Measurements from ENCODE around the gene ZNF79. TPM values are rescaled to one million over a fixed set of nuclear protein-coding genes. Genes with fewer than 3 reads are reported as not detected.

The ZNF79 gene
- total RNA-seq, 1 experiment from 2014 or later = 9.8 TPM

DNA sequence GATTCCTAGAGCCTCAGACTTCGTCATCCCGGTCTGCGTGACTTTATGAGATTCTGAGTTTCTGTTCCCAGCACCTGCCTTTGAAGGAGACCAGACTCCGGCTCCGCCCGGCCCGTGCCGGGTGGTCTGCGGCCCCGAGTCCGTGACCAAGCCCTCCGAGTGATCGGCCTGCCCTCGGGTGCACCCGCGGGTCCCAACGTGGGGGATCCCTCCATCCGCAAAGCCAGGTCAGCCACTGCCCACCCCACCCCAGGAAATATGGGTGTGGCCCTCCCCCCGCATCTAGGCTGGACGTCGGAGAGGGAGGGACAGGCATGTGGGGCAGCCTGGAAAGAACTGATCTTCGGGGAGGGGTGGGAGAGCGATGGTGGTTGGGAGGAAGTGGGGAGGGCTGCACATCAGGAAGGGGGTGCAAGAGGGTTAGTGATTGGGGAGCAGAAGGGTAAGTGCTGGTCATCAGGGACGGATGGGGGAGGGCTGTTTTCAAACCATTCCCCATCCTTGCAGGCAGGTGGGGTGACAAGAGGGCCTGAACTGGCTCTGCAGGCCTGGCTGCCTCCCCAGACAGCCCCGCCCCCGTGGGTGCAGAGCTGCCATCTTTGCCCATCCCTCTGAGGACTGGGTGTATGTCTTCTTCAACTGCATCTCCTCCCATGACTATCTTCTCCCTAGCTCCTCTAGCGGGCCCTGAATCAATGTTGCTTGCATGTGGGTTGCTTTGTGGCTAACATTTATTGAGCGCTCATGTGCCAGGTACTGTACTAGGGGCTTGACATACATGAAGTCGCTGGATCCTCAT, 27.9 kb downstream of the ZNF79 start:
- peak; percentile 78 for DNase-seq (ENCODE audit: low read depth)

DNA sequence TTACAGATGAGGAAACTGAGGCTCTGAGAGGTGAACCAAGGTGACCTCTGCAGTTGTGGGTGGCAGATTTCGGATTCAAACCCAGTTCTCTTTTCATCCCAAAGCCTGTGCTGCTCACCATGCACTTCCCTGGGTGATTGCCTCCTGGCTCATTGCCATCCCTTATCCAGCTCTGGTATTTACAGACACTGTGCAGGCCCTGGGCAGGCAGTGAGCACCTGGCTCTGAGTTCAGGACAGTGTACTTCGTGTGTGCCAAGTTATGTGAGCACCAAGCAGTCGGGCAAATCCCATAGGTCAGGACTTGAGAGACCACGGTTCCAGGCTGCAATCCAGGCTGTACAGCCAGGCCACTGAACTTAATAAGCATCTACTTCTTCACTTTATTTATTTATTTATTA, 28.5 kb downstream of the ZNF79 start:
- DNase-seq (ENCODE audit: low read depth) = peak; percentile 23

DNA sequence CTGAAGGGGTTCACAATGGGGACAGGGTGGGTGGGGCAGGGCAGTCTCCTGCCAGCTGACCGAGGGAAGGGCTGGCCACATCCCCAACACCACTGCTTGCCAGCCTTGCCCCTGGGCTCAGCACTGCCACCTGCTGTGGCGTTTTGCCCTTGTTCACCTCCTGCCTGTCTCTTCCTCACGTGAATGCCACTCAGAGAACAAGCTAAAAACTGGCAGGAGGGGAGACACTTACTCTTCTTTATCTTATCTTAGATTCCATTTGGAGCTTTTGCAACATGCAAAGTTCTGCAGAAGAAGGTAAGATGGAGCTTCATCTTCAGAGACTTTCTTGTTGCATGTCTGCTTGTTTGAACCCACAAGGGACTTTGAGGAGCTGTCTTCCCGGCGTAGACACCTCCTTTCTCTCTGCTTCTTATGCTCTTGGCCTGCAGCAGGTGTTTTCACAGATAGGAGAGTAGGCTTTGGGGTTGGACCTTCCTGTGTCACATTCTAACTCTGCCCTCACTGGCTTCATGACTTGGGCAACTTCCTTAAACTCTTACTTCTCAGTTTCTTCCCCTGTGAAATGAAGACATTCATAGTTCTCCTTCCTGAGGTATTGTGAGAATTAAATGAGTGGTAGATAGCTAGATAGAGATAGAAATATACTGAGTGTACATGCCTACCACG, 31.3 kb downstream of the ZNF79 start:
- no peak for DNase-seq (ENCODE audit: low read depth)

DNA sequence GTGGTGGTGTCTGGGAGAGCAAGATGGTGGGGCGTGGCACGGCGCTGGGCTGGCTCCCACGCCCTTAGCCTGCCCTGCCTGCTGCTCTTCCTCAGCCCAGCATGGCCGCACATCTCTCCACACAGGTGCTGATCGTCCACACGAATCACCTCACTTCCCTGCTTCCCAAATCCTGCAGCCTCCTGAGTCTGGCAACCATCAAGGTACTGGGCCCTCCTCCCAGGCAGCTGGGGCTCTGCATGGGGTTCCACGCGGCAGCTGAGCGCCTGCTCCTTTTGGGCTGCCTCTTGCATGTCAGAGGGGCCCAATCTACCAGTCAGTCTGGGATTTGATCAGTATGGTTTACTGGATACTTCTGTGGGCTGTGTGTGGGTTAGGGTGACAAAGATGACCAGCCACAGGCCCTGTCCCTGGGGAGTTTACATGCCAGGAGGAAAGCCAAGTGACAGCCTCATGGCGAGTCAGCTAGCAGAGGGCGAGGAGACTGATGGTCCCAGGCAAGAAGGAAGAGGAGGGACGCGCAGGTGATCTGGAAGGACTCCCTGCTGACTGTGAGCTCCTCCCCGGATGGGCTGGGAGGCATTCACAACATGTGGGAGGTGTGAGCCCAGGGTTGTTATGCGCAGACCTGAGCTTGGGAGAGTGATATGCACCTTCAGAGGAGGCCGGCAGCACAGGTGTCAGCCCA, 33.2 kb downstream of the ZNF79 start:
- DNase-seq (ENCODE audit: low read depth) = no peak

DNA sequence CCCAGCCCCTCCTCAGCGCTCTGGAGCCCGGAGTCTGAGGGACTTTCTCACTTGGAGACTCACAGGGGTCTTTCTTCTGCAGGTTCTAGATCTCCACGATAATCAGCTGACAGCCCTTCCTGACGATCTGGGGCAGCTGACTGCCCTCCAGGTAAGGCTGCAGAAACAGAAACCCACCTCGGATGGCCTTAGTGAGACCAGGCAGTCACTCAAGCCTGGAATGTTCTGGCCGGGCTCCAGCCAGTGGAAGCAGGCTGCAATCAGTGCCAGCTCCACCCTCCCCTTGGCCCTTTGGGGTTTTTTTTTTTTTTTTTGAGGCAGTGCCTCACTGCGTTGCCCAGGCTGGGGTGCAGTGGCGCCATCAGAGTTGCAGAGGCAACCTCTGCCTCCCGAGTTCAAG, 34.7 kb downstream of the ZNF79 start:
- DNase-seq (ENCODE audit: low read depth) = no peak

DNA sequence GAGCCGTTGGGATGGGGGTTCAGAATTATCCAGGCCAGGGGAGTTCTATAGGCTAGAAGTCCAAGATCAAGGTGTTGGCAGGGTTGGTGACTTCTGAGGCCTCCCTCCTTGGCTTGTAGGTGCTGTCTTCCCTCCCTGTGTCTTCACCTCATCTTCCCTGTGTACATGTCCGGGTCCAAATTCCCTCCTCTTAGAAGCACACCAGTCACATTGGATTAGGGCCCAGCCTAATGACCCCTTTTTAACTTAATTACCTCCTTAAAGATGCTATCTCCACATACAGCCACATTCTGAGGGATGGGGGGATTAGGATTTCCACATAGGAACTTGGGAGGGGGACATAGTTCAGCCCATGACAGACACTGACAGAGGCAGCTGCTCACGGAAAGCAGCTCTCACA, 39.2 kb downstream of the ZNF79 start:
- no peak for DNase-seq (ENCODE audit: low read depth)

DNA sequence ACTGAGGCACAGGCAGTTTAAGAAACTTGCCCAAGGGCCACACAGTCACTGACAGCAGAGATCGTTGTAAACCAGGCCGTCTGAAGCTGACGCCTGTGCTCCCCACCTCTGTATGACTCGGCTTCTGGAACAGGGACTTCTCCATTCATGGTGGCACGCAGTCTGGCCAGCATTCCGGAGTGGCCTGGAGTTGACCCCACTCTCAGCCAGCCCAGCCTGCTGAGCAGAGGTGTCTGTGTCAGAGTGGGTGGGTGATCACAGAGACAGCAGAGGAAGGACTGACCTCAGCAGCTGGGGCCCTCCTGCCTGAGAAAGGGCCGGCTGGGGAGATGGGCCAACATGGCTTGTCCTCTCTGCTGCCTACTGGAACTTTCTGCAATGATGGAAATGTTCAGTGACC, 39.7 kb downstream of the ZNF79 start:
- no peak for DNase-seq (ENCODE audit: low read depth)

DNA sequence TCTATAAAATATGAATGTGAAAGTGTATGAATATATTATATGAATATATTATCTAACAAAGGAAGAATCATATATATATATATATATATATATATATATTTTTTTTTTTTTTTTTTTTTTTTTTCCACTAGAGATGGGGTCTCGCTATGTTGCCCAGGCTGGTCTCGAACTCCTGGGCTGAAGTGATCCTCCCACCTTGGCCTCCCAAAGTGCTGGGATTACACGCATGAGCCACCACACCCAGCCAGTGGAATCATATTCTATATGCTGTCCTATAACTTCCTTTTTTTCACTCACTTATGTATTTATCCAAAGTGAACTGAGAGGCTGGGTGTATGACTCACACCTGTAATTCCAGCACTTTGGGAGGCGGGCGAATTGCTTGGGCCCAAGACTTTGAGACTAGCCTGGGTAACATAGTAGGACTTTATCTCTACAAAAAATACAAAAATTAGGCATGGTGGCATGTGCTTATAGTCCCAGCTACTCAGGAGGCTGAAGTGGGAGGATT, 42.3 kb downstream of the ZNF79 start:
- DNase-seq (ENCODE audit: low read depth) = peak; percentile 31

DNA sequence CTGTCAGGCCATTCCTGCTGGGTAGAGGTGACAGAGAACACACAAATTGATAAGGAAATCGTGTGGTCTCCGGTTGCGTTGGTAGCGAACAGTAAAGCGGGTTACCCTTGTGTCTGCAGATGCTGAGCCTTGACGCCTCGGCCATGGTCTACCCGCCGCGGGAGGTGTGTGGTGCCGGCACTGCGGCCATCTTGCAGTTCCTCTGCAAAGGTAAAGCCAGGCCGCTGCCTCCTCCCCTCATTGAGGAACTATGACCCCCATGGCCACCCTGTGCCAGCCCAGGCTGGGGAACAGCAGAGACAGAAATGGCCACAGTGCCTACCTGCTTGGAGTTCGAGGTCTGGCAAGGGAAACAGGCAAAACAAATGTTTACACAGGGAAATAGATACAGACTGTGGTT, 43.4 kb downstream of the ZNF79 start:
- no peak for DNase-seq (ENCODE audit: low read depth)

DNA sequence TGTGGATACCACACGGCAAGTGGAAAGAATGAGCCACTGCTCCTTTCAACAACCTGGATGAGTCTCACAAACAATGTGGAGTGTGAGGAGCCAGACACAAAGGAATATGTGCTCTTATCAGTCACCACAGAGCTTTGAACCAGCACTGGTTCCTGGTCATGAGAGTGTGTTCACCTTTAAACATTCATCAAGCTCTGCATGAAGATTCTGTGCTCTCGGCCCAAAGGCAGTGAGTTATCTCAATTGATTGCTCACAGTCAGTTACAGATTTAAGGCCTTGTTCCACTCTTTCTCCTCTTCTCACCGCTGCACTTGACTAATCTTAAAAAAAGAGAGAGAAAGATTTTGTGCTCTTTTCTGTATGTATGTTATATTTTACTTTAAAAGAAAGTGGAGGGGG, 46.5 kb downstream of the ZNF79 start:
- DNase-seq (ENCODE audit: low read depth) = no peak

DNA sequence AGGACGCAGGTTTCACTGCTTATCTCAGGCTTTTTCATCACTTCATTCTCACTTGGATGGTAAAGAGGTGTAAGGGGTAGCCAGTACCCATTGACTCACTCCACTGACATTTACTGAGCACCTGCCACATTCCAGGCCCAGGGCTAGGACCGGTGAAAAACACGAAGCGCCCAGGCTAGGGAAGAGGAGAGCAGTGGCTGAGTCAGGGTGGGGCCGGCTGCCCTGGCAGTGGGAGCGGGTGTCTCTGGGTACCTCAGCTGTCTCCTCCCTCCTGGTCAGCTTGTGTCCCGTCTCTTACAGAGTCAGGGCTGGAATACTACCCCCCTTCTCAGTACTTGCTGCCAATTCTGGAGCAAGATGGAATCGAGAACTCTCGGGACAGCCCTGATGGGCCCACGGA, 49.3 kb downstream of the ZNF79 start:
- DNase-seq (ENCODE audit: low read depth) = no peak

DNA sequence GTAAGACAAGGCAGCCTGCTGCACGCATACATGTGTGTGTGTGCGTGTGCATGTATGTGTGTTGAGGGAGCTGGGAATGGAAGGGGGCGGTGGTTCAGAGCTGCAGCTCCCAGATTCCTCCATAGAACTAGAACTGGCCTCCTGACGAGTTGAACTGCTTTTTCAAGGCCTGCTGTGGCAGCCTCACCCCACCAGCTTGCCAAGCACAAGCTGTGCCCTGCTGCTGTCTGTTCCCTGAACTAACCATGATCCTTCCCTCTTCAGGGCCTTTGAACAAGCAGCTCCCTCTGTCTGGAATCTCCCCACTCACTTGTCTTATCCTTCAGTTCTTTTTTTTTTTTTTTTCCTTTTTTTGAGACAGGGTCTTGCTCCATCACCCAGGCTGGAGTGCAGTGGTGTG, 49.8 kb downstream of the ZNF79 start:
- DNase-seq (ENCODE audit: low read depth) = no peak

DNA sequence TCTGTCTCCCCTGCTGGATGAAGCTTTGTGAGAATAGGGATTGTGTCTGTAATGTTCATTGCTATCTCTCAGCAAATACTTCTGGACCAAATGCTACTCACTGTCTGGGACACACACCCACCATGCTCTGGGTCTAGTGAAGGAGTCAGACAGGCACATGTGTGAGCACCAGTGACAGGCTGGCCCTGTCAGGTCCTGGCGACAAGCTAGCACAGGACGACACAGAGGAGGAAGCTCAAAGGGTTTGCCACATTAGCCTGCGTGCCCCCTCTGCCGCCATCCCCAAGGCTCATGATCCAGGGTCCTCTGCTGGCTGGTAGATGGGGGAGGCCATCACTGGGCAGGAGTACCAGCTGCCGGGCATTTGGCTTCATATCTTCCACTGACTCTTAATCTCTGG, 50.4 kb downstream of the ZNF79 start:
- DNase-seq (ENCODE audit: low read depth) = no peak

DNA sequence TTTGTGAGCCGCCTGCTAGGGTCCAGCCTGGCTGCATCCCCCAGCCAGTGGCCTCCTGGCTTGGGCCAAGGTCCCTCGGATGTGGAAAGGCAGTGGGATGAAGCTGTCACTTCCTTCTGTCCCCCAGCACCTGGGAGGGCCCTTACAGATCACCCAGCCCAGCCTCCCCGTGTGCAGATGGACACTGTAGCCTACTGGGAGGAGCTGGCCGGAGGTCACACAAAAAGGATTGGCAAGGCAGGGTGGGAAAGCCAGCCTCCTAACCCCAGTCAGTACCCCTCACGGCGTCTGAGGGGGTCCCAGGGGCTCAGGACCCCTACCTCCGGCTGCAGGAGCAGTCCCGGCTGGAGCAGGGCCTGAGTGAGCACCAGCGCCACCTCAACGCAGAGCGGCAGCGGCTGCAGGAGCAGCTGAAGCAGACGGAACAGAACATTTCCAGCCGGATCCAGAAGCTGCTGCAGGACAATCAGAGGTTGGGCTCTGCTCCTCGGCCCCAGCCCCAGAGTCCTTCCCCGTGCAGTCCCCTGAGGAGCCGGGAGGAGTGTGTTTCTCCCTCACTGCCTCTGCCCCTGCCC, 55.4 kb downstream of the ZNF79 start:
- no peak for DNase-seq (ENCODE audit: low read depth)

DNA sequence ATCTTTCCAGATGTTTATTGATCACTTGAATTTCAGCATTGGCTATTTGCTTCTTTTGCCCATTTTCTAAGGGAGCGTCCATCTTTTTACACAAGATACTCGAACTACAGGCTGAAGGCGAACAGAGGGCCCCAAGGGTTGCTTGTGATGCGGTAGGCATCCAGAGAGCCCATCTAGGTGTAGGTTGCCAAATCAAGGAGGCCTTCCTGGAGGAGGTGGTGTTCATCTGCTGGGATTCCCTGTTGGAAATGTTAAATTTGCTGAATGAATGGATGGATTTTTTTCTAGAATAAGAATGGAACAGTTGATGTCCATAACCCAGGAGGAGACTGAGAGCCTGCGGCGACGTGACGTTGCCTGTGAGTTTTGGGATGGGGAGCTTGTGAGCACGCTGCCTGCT, 58.5 kb downstream of the ZNF79 start:
- DNase-seq (ENCODE audit: low read depth) = no peak

DNA sequence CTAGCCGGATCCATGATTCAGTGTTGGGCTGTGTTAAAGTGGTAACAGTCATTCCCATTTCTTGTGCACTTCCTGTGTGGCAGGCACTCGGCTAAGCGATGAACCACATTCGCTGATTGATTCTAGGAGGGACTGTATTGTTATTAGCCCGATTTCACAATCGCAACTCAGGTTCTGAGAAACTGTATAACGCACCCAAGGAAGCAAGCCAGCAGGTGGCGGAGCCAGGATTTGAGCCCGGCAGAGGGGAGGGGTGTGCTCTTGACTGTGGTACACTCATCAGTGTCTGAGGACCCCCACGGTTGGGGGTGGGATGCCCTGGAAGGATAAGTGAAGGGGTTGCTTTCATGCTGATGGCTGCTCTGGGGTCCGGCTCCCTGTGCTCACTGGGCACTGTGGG, 61.8 kb downstream of the ZNF79 start:
- DNase-seq (ENCODE audit: low read depth) = no peak

DNA sequence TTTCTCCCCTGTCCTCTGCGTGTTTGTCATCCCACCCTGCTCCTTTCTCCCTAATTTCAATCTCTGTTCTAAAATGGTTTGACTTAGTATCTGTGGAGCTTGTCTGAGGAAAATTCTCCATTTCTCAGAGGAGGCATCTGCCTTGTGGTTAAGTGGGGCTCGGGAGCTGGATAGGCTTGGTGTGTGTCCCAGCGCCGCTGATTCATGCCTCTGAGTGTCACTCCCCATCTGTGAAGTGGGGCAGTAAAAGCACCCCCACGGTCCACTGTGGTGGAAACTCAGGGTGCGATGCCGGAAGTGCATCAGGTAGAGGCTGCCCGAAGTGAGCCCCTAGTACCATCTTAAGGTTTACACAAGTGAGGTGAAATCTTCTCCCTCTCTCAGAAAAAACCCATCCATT, 64.8 kb downstream of the ZNF79 start:
- no peak for DNase-seq (ENCODE audit: low read depth)

DNA sequence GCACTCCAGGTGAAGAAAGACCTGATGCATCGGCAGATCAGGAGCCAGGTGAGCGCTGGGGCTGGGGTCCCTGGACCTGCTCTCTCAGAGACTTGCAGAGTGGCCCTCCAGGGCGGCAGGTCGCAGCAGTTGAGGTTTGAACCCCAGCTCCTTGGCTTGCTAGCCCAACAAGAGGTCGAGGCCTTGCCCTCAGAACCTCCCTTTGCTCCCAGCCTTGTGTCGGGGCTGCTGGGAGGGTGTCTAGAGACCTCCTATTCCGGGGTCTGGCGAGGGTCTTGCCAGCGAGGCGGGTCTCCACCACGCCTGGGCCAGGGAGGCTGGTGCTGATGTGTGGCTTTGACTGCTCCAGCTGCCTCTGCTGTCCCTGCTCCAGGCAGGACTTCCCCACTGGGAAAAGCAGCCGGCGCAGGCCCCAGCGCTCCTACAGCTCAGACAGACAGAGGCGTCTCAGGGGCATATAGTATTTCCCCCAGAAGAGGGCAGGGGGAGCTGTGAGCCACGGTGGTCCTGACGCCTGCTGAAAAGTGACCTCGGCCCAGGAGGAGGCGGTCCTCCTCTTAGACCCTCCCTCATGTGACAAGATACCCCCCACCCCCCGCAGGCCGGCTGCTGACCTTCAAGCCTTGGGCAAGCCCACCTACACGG, 65.4 kb downstream of the ZNF79 start:
- DNase-seq (ENCODE audit: low read depth) = no peak

DNA sequence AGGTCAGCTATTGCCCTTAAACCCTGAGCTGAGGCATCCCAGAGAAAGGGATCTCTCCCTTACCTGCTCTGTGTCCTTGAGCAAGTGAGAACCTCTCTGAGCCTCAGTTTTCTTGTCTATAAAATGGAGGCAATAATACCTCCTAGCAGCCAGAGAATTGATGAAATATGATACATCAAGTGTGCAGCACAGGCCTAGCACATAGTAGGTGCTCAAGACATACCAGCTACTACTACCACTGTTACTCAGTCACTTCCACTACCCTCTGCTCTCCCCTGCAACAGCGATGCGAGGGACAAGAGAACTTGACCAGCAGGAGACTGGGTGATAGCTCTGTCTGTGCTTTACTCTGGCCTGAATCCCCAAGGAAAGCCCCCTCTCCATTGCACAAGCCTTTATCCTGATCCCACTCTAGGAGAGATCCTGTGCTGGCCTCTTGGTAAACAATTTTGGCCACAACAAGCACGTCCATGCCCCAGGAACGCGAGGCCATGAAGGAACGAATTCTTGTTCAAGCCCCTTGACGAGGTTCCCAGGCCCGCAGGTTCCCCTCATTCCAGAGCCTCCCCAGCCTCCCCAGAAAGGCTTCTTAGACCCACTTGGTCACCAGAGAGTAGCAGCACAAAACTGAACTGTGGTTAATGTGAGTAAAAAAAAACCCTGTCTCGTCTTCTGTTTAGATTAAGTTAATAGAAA, 66.5 kb downstream of the ZNF79 start:
- DNase-seq (ENCODE audit: low read depth) = no peak

DNA sequence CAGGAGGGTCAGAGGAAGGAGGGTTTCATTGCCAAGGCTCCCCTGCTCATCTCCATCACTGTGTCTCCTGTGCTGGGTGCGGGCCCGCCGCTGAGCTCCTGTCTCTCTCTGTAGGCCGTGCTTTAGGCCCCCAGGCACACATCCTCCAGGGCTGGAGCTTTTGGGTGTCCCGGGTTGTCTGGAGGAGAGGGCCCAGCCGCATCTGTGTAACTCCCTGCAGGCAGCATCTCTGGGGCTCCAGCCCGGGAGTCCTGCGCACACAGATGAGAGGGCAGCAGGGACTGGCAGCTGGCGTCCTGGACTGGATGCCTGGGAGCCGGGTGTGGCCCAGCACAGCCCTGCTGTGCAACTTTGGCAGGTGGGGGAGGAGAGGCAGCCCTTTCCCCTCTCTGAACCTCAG, 67.3 kb downstream of the ZNF79 start:
- no peak for DNase-seq (ENCODE audit: low read depth)

DNA sequence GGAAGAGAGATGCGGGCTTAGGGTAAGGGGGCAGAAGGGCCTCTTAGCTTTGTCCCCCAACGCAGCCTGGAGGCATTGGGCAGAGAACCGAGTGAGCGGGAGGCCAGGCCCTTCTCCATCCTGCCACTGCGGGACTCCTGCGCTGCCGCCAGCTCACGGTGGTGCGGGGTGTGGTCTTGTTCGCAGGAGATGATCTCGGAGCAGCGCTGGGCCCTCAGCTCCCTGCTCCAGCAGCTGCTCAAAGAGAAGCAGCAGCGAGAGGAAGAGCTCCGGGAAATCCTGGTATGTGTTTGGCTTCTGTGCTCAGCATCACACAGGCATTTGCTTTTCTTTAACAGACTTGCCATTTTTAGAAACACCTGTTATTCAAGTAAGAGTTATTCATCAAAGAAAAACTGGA, 68.4 kb downstream of the ZNF79 start:
- no peak for DNase-seq (ENCODE audit: low read depth)

Measured in HT1080 (cell line).